Nephron progenitor cell (in vitro differentiated cells): ENCODE results near the gene MYO7A.

Source experiments
- DNase-seq: peaks from one replicate; pipeline ENCODE4 v3.0.0; 2021
- H3K27ac Mint-ChIP-seq: 2 replicates; pipeline ENCODE4 v1.8.0; 2021; ENCODE audit warnings: mild to moderate bottlenecking, moderate library complexity, mixed read lengths
- H3K27me3 Mint-ChIP-seq: 2 replicates; pipeline ENCODE4 v1.8.0; 2021; ENCODE audit warnings: mild to moderate bottlenecking, low read depth, mixed read lengths; ENCODE audit not compliant: poor library complexity
- H3K36me3 Mint-ChIP-seq: 2 replicates; pipeline ENCODE4 v1.8.0; 2021; ENCODE audit warnings: low read depth, mixed read lengths
- H3K4me1 Mint-ChIP-seq: 2 replicates; pipeline ENCODE4 v1.8.0; 2021; ENCODE audit warnings: mixed read lengths
- H3K4me3 Mint-ChIP-seq: 2 replicates; pipeline ENCODE4 v1.8.0; 2021; ENCODE audit warnings: mild to moderate bottlenecking, moderate library complexity, mixed read lengths
- H3K9me3 Mint-ChIP-seq: 2 replicates; pipeline ENCODE4 v1.8.0; 2021; ENCODE audit warnings: mild to moderate bottlenecking, moderate library complexity, mixed read lengths
- CTCF ChIP-seq: fragments of 200-600 bp; sonication (generic); IDR thresholded peaks from 2 replicates; pipeline ENCODE4 v1.5.0; 2021; ENCODE audit warnings: antibody characterized with exemption

The MYO7A gene

GRCh38 chr11:77121876-77122575 lies 6.0 kb upstream of the MYO7A start:
- H3K4me3 Mint-ChIP-seq, result no peak overlapping the region
- H3K36me3 Mint-ChIP-seq, result peaks cover 6% of the 10 kb centered on the region

GRCh38 chr11:77122576-77123212 lies 5.4 kb upstream of the MYO7A start:
- Mint-ChIP-seq H3K36me3 (peaks cover 6% of the 10 kb centered on the region), H3K9me3 (no peaks in the 10 kb centered on the region), H3K27ac (no peak overlapping the region), H3K4me1 (peaks cover 10% of the 10 kb centered on the region), H3K4me3 (no peak overlapping the region), H3K27me3 (peaks cover 3% of the 10 kb centered on the region)
- TF ChIP-seq CTCF, result no peak
- no peak for DNase-seq

More at GRCh38 chr11:77121876-77122575, 6.0 kb upstream of the MYO7A start:
- H3K27ac Mint-ChIP-seq, result no peak overlapping the region
- H3K4me1 Mint-ChIP-seq, result peaks cover 10% of the 10 kb centered on the region
- no peak for TF ChIP-seq CTCF
- no peak for DNase-seq
- no peaks in the 10 kb centered on the region for H3K9me3 Mint-ChIP-seq
- peaks cover 3% of the 10 kb centered on the region for H3K27me3 Mint-ChIP-seq

DNA sequence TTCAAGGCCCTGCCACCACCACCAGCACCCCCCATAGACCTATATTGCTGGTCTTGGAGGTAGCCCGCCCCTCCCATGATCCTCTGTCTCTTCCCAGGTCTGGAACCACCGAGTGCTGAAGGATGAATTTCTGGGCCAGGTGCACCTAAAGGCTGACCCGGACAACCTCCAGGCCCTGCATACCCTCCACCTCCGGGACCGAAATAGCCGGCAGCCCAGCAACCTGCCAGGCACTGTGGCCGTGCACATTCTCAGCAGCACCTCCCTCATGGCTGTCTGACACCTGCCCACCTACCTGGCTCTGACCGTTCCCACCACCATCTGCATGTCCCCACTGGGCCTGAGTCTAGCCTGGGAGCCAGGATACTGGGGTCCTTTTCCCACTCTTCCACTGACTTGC lies 4.5 kb upstream of the MYO7A start:
- no peak overlapping the region for H3K4me3 Mint-ChIP-seq
- H3K27ac Mint-ChIP-seq, result no peak overlapping the region
- peaks cover 19% of the 10 kb centered on the region for H3K4me1 Mint-ChIP-seq
- no peak for TF ChIP-seq CTCF
- H3K27me3 Mint-ChIP-seq, result peaks cover 3% of the 10 kb centered on the region
- DNase-seq, result no peak
- peaks cover 6% of the 10 kb centered on the region for H3K36me3 Mint-ChIP-seq
- H3K9me3 Mint-ChIP-seq, result no peaks in the 10 kb centered on the region

- H3K27ac Mint-ChIP-seq, result peak overlapping the region; percentile 77
- no peak overlapping the region for H3K4me3 Mint-ChIP-seq
- no peaks in the 10 kb centered on the region for H3K9me3 Mint-ChIP-seq
- peaks cover 5% of the 10 kb centered on the region for H3K27me3 Mint-ChIP-seq
- H3K36me3 Mint-ChIP-seq, result peaks cover 6% of the 10 kb centered on the region
- peaks cover 23% of the 10 kb centered on the region for H3K4me1 Mint-ChIP-seq
- no peak for TF ChIP-seq CTCF
- no peak for DNase-seq
These were observed 4.0 kb upstream of the MYO7A start for GRCh38 chr11:77124041-77124440.

- H3K27me3 Mint-ChIP-seq, result peaks cover 9% of the 10 kb centered on the region
- H3K9me3 Mint-ChIP-seq, result no peaks in the 10 kb centered on the region
- H3K4me1 Mint-ChIP-seq, result peaks cover 28% of the 10 kb centered on the region
- H3K36me3 Mint-ChIP-seq, result peaks cover 6% of the 10 kb centered on the region
- TF ChIP-seq CTCF, result no peak
- no peak for DNase-seq
- H3K27ac Mint-ChIP-seq, result peak overlapping the region; percentile 77
- no peak overlapping the region for H3K4me3 Mint-ChIP-seq
These were observed 3.6 kb upstream of the MYO7A start for GRCh38 chr11:77124488-77124887.

- peaks cover 31% of the 10 kb centered on the region for H3K4me1 Mint-ChIP-seq
- peaks cover 6% of the 10 kb centered on the region for H3K36me3 Mint-ChIP-seq
- no peaks in the 10 kb centered on the region for H3K9me3 Mint-ChIP-seq
- H3K27me3 Mint-ChIP-seq, result peaks cover 11% of the 10 kb centered on the region
- no peak overlapping the region for H3K4me3 Mint-ChIP-seq
- TF ChIP-seq CTCF, result no peak
- H3K27ac Mint-ChIP-seq, result no peak overlapping the region
- DNase-seq, result no peak
These were observed 2.9 kb upstream of the MYO7A start for GRCh38 chr11:77125191-77125590.
